ENCODE results near the gene GDPD1.

The GDPD1 gene

DNA sequence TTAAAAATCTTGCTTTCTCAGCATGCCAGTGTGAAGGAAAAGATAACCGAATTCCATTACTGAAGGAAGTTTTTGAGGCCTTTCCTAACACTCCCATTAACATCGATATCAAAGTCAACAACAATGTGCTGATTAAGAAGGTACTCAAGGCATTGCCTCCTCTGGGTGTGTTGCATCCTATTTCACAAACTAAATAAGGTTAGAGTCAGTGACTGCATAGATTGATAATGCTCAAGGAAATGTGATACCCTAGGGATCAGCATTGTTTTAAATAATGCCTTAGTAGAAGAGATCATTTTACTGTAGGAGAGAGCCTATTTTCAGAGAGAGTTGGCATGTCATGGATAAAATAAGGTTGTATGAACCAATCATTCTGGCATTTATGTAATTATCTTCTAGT is 36.8 kb downstream of the GDPD1 start:
- H2BK5ac ChIP-seq (ENCODE audit: low read length) = no peak overlapping the region
- DNase-seq (ENCODE audit: low spot score) = no peak
- no peaks in the 10 kb centered on the region for H3K27me3 ChIP-seq (ENCODE audit: control insufficient read depth in 3 of 3, insufficient read depth in 3 of 3, low read depth in 1 of 3, low read length in 3 of 3)
- H3K9ac ChIP-seq (ENCODE audit: low read depth, low read length, poor library complexity) = no peak overlapping the region
- no peak overlapping the region for H4K91ac ChIP-seq (ENCODE audit: low read depth, low read length, poor library complexity)
- no peaks in the 10 kb centered on the region for H3K4me1 ChIP-seq (ENCODE audit: control insufficient read depth in 2 of 2, insufficient read depth in 1 of 2, low read depth in 1 of 2, low read length in 2 of 2)
- H2BK120ac ChIP-seq (ENCODE audit: low read depth, low read length) = no peak overlapping the region
- H2BK12ac ChIP-seq (ENCODE audit: low read length) = no peak overlapping the region
- peaks cover 2 to 4% of the 10 kb centered on the region in 2 donors for H3K36me3 ChIP-seq (replicated peaks in 1 of 2; ENCODE audit: control insufficient read depth in 2 of 2, insufficient read depth in 2 of 2, low read length in 2 of 2)
- H3K79me1 ChIP-seq (ENCODE audit: low read depth, low read length) = no peaks in the 10 kb centered on the region
- no CpG with 5 or more reads among the region's 2 CpGs for WGBS, 2 donors (ENCODE audit: extremely low coverage in 2 of 2, insufficient read length in 2 of 2, insufficient replicate concordance in 1 of 2)
- H3K4me2 ChIP-seq (ENCODE audit: insufficient read depth, low read length, poor library complexity, severe bottlenecking) = no peak overlapping the region
- no peak overlapping the region for H3K4ac ChIP-seq (ENCODE audit: low read length)
- no peaks in the 10 kb centered on the region for H3K9me3 ChIP-seq (replicated peaks in 1 of 2; ENCODE audit: control insufficient read depth in 2 of 2, insufficient read depth in 1 of 2, low read depth in 1 of 2, low read length in 2 of 2)
- H3K18ac ChIP-seq (ENCODE audit: low read length) = no peak overlapping the region
- H3K23ac ChIP-seq (ENCODE audit: low read depth, low read length, poor library complexity) = no peak overlapping the region
- H3K27ac ChIP-seq (replicated peaks; ENCODE audit: low read length) = no peak overlapping the region
- H3K14ac ChIP-seq (ENCODE audit: low read length) = no peak overlapping the region
- no peak overlapping the region for H4K8ac ChIP-seq (ENCODE audit: low read depth, low read length)
- H2BK15ac ChIP-seq (ENCODE audit: low read length) = no peak overlapping the region
- H2AFZ ChIP-seq (ENCODE audit: low read length) = no peak overlapping the region
- H2AK5ac ChIP-seq (ENCODE audit: low read depth, low read length) = no peak overlapping the region
- no peak overlapping the region for H3K4me3 ChIP-seq (ENCODE audit: low read length in 2 of 2)

DNA sequence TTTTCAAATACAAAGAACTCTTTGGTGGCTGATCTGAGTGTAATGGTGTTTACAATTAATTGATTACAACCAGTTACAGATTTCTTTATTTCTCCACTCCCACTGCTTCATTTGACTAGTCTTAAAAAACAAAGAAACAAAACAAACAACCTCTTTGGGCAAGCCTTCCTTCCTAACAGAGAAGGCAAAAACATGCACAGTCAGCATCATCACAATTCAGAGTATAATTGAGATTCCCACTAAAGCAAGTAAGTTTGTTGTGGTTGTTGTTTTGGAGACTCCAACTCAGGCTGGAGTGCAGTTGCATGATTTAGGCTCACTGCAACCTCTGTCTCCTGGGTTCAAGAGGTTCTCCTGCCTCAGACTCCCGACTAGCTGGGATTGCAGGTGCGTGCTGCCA is 40.4 kb downstream of the GDPD1 start:
- Histone ChIP-seq H3K27ac (replicated peaks; ENCODE audit: low read length) (no peak overlapping the region), H3K4ac (ENCODE audit: low read length) (no peak overlapping the region), H3K79me1 (ENCODE audit: low read depth, low read length) (no peaks in the 10 kb centered on the region), H3K14ac (ENCODE audit: low read length) (no peak overlapping the region), H2BK5ac (ENCODE audit: low read length) (no peak overlapping the region), H3K4me1 (ENCODE audit: control insufficient read depth in 2 of 2, insufficient read depth in 1 of 2, low read depth in 1 of 2, low read length in 2 of 2) (no peaks in the 10 kb centered on the region), H2BK120ac (ENCODE audit: low read depth, low read length) (no peak overlapping the region), H2BK12ac (ENCODE audit: low read length) (no peak overlapping the region), H3K4me2 (ENCODE audit: insufficient read depth, low read length, poor library complexity, severe bottlenecking) (no peak overlapping the region), H2AK5ac (ENCODE audit: low read depth, low read length) (no peak overlapping the region), H3K23ac (ENCODE audit: low read depth, low read length, poor library complexity) (no peak overlapping the region), H3K9me3 (replicated peaks in 1 of 2; ENCODE audit: control insufficient read depth in 2 of 2, insufficient read depth in 1 of 2, low read depth in 1 of 2, low read length in 2 of 2) (no peaks in the 10 kb centered on the region), H3K18ac (ENCODE audit: low read length) (no peak overlapping the region), H2BK15ac (ENCODE audit: low read length) (no peak overlapping the region), H3K36me3 (replicated peaks in 1 of 2; ENCODE audit: control insufficient read depth in 2 of 2, insufficient read depth in 2 of 2, low read length in 2 of 2) (peaks cover 0 to 2% of the 10 kb centered on the region in 2 donors), H2AFZ (ENCODE audit: low read length) (no peak overlapping the region), H4K8ac (ENCODE audit: low read depth, low read length) (no peak overlapping the region), H3K4me3 (ENCODE audit: low read length in 2 of 2) (no peak overlapping the region), H4K91ac (ENCODE audit: low read depth, low read length, poor library complexity) (no peak overlapping the region), H3K9ac (ENCODE audit: low read depth, low read length, poor library complexity) (no peak overlapping the region), H3K27me3 (ENCODE audit: control insufficient read depth in 3 of 3, insufficient read depth in 3 of 3, low read depth in 1 of 3, low read length in 3 of 3) (no peaks in the 10 kb centered on the region)
- no CpG with 5 or more reads among the region's 2 CpGs for WGBS, 2 donors (ENCODE audit: extremely low coverage in 2 of 2, insufficient read length in 2 of 2, insufficient replicate concordance in 1 of 2)
- DNase-seq (ENCODE audit: low spot score) = no peak

DNA sequence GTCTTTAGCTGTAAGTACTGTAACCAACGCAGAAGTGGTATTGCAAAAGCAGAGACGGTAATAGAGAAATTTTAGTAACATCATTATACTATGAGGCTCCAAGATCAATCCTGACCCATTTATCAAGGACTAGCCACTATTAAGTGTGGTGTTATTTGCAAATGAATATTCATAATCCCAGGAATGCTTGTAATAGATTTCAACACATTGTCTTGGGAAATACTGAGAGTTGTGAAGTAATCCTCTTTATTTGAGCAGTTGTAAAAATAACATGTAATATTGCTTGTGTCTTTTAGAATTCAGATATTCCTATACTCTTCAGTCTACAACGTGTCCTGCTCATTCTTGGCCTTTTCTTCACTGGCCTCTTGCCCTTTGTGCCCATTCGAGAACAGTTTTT is 46.4 kb downstream of the GDPD1 start:
- no peak overlapping the region for H3K23ac ChIP-seq (ENCODE audit: low read depth, low read length, poor library complexity)
- no peak overlapping the region for H4K91ac ChIP-seq (ENCODE audit: low read depth, low read length, poor library complexity)
- no peak overlapping the region for H4K8ac ChIP-seq (ENCODE audit: low read depth, low read length)
- H3K4ac ChIP-seq (ENCODE audit: low read length) = no peak overlapping the region
- no peak overlapping the region for H2AK5ac ChIP-seq (ENCODE audit: low read depth, low read length)
- no peak overlapping the region for H3K4me2 ChIP-seq (ENCODE audit: insufficient read depth, low read length, poor library complexity, severe bottlenecking)
- no peak overlapping the region for H2AFZ ChIP-seq (ENCODE audit: low read length)
- no peak overlapping the region for H2BK12ac ChIP-seq (ENCODE audit: low read length)
- H2BK5ac ChIP-seq (ENCODE audit: low read length) = no peak overlapping the region
- H3K9ac ChIP-seq (ENCODE audit: low read depth, low read length, poor library complexity) = no peak overlapping the region
- H3K9me3 ChIP-seq (replicated peaks in 1 of 2; ENCODE audit: control insufficient read depth in 2 of 2, insufficient read depth in 1 of 2, low read depth in 1 of 2, low read length in 2 of 2) = no peaks in the 10 kb centered on the region
- peaks cover 0 to 9% of the 10 kb centered on the region in 2 donors for H3K36me3 ChIP-seq (replicated peaks in 1 of 2; ENCODE audit: control insufficient read depth in 2 of 2, insufficient read depth in 2 of 2, low read length in 2 of 2)
- H3K4me3 ChIP-seq (ENCODE audit: low read length in 2 of 2) = no peak overlapping the region
- H2BK15ac ChIP-seq (ENCODE audit: low read length) = no peak overlapping the region
- DNase-seq (ENCODE audit: low spot score) = no peak
- H3K27ac ChIP-seq (replicated peaks; ENCODE audit: low read length) = no peak overlapping the region
- H3K4me1 ChIP-seq (ENCODE audit: control insufficient read depth in 2 of 2, insufficient read depth in 1 of 2, low read depth in 1 of 2, low read length in 2 of 2) = no peaks in the 10 kb centered on the region
- H2BK120ac ChIP-seq (ENCODE audit: low read depth, low read length) = no peak overlapping the region
- H3K14ac ChIP-seq (ENCODE audit: low read length) = no peak overlapping the region
- H3K18ac ChIP-seq (ENCODE audit: low read length) = no peak overlapping the region
- H3K27me3 ChIP-seq (ENCODE audit: control insufficient read depth in 3 of 3, insufficient read depth in 3 of 3, low read depth in 1 of 3, low read length in 3 of 3) = no peaks in the 10 kb centered on the region
- no CpG with 5 or more reads among the region's 4 CpGs for WGBS, 2 donors (ENCODE audit: extremely low coverage in 2 of 2, insufficient read length in 2 of 2, insufficient replicate concordance in 1 of 2)
- H3K79me1 ChIP-seq (ENCODE audit: low read depth, low read length) = no peaks in the 10 kb centered on the region

DNA sequence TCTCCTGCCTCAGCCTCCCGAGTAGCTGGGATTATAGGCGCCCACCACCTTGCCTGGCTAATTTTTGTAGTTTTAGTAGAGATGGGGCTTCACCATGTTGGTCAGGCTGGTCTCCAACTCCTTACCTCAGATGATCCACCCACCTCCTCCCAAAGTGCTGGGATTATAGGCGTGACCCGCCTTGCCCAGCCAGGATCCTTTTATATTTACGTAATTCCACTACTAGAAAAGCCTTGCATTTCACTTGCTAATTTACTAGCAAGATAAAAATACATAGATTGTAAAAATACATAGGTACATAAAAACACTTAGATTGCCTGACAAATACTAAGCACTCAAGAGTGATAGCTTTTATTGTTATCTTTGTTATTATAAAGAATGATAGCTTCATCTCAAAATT is 47.5 kb downstream of the GDPD1 start:
- no peak overlapping the region for H2BK120ac ChIP-seq (ENCODE audit: low read depth, low read length)
- H2BK12ac ChIP-seq (ENCODE audit: low read length) = no peak overlapping the region
- WGBS, 2 donors (ENCODE audit: extremely low coverage in 2 of 2, insufficient read length in 2 of 2, insufficient replicate concordance in 1 of 2) = no CpG with 5 or more reads among the region's 5 CpGs
- no peak overlapping the region for H3K23ac ChIP-seq (ENCODE audit: low read depth, low read length, poor library complexity)
- H3K79me1 ChIP-seq (ENCODE audit: low read depth, low read length) = no peaks in the 10 kb centered on the region
- no peak overlapping the region for H3K14ac ChIP-seq (ENCODE audit: low read length)
- H2AFZ ChIP-seq (ENCODE audit: low read length) = no peak overlapping the region
- H4K8ac ChIP-seq (ENCODE audit: low read depth, low read length) = no peak overlapping the region
- H3K27me3 ChIP-seq (ENCODE audit: control insufficient read depth in 3 of 3, insufficient read depth in 3 of 3, low read depth in 1 of 3, low read length in 3 of 3) = no peaks in the 10 kb centered on the region
- no peaks in the 10 kb centered on the region for H3K4me1 ChIP-seq (ENCODE audit: control insufficient read depth in 2 of 2, insufficient read depth in 1 of 2, low read depth in 1 of 2, low read length in 2 of 2)
- H2AK5ac ChIP-seq (ENCODE audit: low read depth, low read length) = no peak overlapping the region
- no peak overlapping the region for H2BK5ac ChIP-seq (ENCODE audit: low read length)
- H4K91ac ChIP-seq (ENCODE audit: low read depth, low read length, poor library complexity) = no peak overlapping the region
- no peak overlapping the region for H3K9ac ChIP-seq (ENCODE audit: low read depth, low read length, poor library complexity)
- H2BK15ac ChIP-seq (ENCODE audit: low read length) = no peak overlapping the region
- no peak overlapping the region for H3K4me3 ChIP-seq (ENCODE audit: low read length in 2 of 2)
- no peak overlapping the region for H3K4ac ChIP-seq (ENCODE audit: low read length)
- no peak overlapping the region for H3K27ac ChIP-seq (replicated peaks; ENCODE audit: low read length)
- H3K18ac ChIP-seq (ENCODE audit: low read length) = no peak overlapping the region
- no peaks in the 10 kb centered on the region for H3K9me3 ChIP-seq (replicated peaks in 1 of 2; ENCODE audit: control insufficient read depth in 2 of 2, insufficient read depth in 1 of 2, low read depth in 1 of 2, low read length in 2 of 2)
- H3K36me3 ChIP-seq (replicated peaks in 1 of 2; ENCODE audit: control insufficient read depth in 2 of 2, insufficient read depth in 2 of 2, low read length in 2 of 2) = peaks cover 0 to 11% of the 10 kb centered on the region in 2 donors
- DNase-seq (ENCODE audit: low spot score) = no peak
- H3K4me2 ChIP-seq (ENCODE audit: insufficient read depth, low read length, poor library complexity, severe bottlenecking) = no peak overlapping the region
